ENCODE results near the gene ADGRB2. TPM values are rescaled to one million over a fixed set of nuclear protein-coding genes. Genes with fewer than 3 reads are reported as not detected.
"Not testable (repeated sequence)": the region's sequence is repeated elsewhere in the genome, so short reads cannot be mapped to it uniquely, and the experiment has no call there.

Gene ADGRB2
- total and polyA plus RNA-seq, 9 donors = 12.5 to 21.7 (median 19.0) TPM

- DNase-seq = no peak
- Histone ChIP-seq H3K4me1 (ENCODE audit: control insufficient read depth, insufficient read depth, low read length) (peaks cover 52% of the 10 kb centered on the region), H3K4me3 (ENCODE audit: low read length) (no peak overlapping the region), H3K36me3 (ENCODE audit: control insufficient read depth, insufficient read depth, low read length) (no peaks in the 10 kb centered on the region), H3K27me3 (ENCODE audit: control insufficient read depth, insufficient read depth, low read length) (peaks cover 7% of the 10 kb centered on the region), H3K27ac (ENCODE audit: low read length) (peak overlapping the region; percentile 94), H3K9me3 (replicated peaks; ENCODE audit: control insufficient read depth, low read depth, low read length) (no peaks in the 10 kb centered on the region)
- WGBS (ENCODE audit: insufficient coverage) = 8% methylated on average over 2 of the region's 4 CpGs
These were observed 52.1 kb downstream of the ADGRB2 start for GRCh38 chr1:31712068-31712467.

GRCh38 chr1:31708324-31708723 is 55.8 kb downstream of the ADGRB2 start:
- Histone ChIP-seq H3K36me3 (ENCODE audit: control insufficient read depth, insufficient read depth, low read length) (no peaks in the 10 kb centered on the region), H3K4me3 (ENCODE audit: low read length) (no peak overlapping the region), H3K9me3 (replicated peaks; ENCODE audit: control insufficient read depth, low read depth, low read length) (no peaks in the 10 kb centered on the region), H3K4me1 (ENCODE audit: control insufficient read depth, insufficient read depth, low read length) (peaks cover 50% of the 10 kb centered on the region), H3K27me3 (ENCODE audit: control insufficient read depth, insufficient read depth, low read length) (peaks cover 13% of the 10 kb centered on the region), H3K27ac (ENCODE audit: low read length) (no peak overlapping the region)
- no peak for DNase-seq
- 71% methylated on average over 7 of the region's 11 CpGs for WGBS (ENCODE audit: insufficient coverage)

- H3K4me3 ChIP-seq (ENCODE audit: low read length) = no peak overlapping the region
- H3K36me3 ChIP-seq (ENCODE audit: control insufficient read depth, insufficient read depth, low read length) = no peaks in the 10 kb centered on the region
- H3K9me3 ChIP-seq (replicated peaks; ENCODE audit: control insufficient read depth, low read depth, low read length) = no peaks in the 10 kb centered on the region
- WGBS (ENCODE audit: insufficient coverage) = 39% methylated on average over 5 of the region's 5 CpGs
- H3K27me3 ChIP-seq (ENCODE audit: control insufficient read depth, insufficient read depth, low read length) = peaks cover 14% of the 10 kb centered on the region
- DNase-seq = peak; percentile 71
- peaks cover 50% of the 10 kb centered on the region for H3K4me1 ChIP-seq (ENCODE audit: control insufficient read depth, insufficient read depth, low read length)
- no peak overlapping the region for H3K27ac ChIP-seq (ENCODE audit: low read length)
These were observed 56.4 kb downstream of the ADGRB2 start for GRCh38 chr1:31707711-31708110.

- peaks cover 16% of the 10 kb centered on the region for H3K27me3 ChIP-seq (ENCODE audit: control insufficient read depth, insufficient read depth, low read length)
- DNase-seq; H3K36me3 ChIP-seq (ENCODE audit: control insufficient read depth, insufficient read depth, low read length); H3K4me3 ChIP-seq (ENCODE audit: low read length); H3K9me3 ChIP-seq (replicated peaks; ENCODE audit: control insufficient read depth, low read depth, low read length); H3K27ac ChIP-seq (ENCODE audit: low read length): not testable (repeated sequence)
- WGBS (ENCODE audit: insufficient coverage) = 71% methylated on average over 1 of the region's 4 CpGs
- peaks cover 50% of the 10 kb centered on the region for H3K4me1 ChIP-seq (ENCODE audit: control insufficient read depth, insufficient read depth, low read length)
These were observed 57.0 kb downstream of the ADGRB2 start for GRCh38 chr1:31707059-31707600.

- H3K27me3 ChIP-seq (ENCODE audit: control insufficient read depth, insufficient read depth, low read length) = peaks cover 16% of the 10 kb centered on the region
These were observed 57.6 kb downstream of the ADGRB2 start for GRCh38 chr1:31706384-31707058.

GRCh38 chr1:31705080-31705866 is 58.9 kb downstream of the ADGRB2 start:
- 19% methylated on average over 16 of the region's 23 CpGs for WGBS (ENCODE audit: insufficient coverage)
- peak; percentile 85 for DNase-seq
- peak overlapping the region; percentile 90 for H3K27ac ChIP-seq (ENCODE audit: low read length)
- peaks cover 3% of the 10 kb centered on the region for H3K36me3 ChIP-seq (ENCODE audit: control insufficient read depth, insufficient read depth, low read length)
- no peak overlapping the region for H3K4me3 ChIP-seq (ENCODE audit: low read length)
- H3K27me3 ChIP-seq (ENCODE audit: control insufficient read depth, insufficient read depth, low read length) = peaks cover 16% of the 10 kb centered on the region
- no peaks in the 10 kb centered on the region for H3K9me3 ChIP-seq (replicated peaks; ENCODE audit: control insufficient read depth, low read depth, low read length)
- peaks cover 65% of the 10 kb centered on the region for H3K4me1 ChIP-seq (ENCODE audit: control insufficient read depth, insufficient read depth, low read length)

More at GRCh38 chr1:31706384-31707058, 57.6 kb downstream of the ADGRB2 start:
- no peaks in the 10 kb centered on the region for H3K9me3 ChIP-seq (replicated peaks; ENCODE audit: control insufficient read depth, low read depth, low read length)
- H3K27ac ChIP-seq (ENCODE audit: low read length) = no peak overlapping the region
- no peak overlapping the region for H3K4me3 ChIP-seq (ENCODE audit: low read length)
- WGBS (ENCODE audit: insufficient coverage) = 71% methylated on average over 14 of the region's 15 CpGs
- H3K4me1 ChIP-seq (ENCODE audit: control insufficient read depth, insufficient read depth, low read length) = peaks cover 52% of the 10 kb centered on the region
- no peak for DNase-seq
- no peaks in the 10 kb centered on the region for H3K36me3 ChIP-seq (ENCODE audit: control insufficient read depth, insufficient read depth, low read length)

GRCh38 chr1:31704271-31705079 is 59.7 kb downstream of the ADGRB2 start:
- Histone ChIP-seq H3K27me3 (ENCODE audit: control insufficient read depth, insufficient read depth, low read length) (peaks cover 16% of the 10 kb centered on the region), H3K4me1 (ENCODE audit: control insufficient read depth, insufficient read depth, low read length) (peaks cover 73% of the 10 kb centered on the region), H3K4me3 (ENCODE audit: low read length) (peak overlapping the region; percentile 62), H3K27ac (ENCODE audit: low read length) (peak overlapping the region; percentile 90), H3K9me3 (replicated peaks; ENCODE audit: control insufficient read depth, low read depth, low read length) (no peaks in the 10 kb centered on the region), H3K36me3 (ENCODE audit: control insufficient read depth, insufficient read depth, low read length) (peaks cover 3% of the 10 kb centered on the region)
- DNase-seq = peak; percentile 95
- WGBS (ENCODE audit: insufficient coverage) = 9% methylated on average over 12 of the region's 19 CpGs

GRCh38 chr1:31703431-31704270 is 60.5 kb downstream of the ADGRB2 start, which contains the start of gene COL16A1:
TSS of gene COL16A1 (minus strand) at chr1:31704017. CDS start at chr1:31702193, 1,824 bp downstream.
- peaks cover 7% of the 10 kb centered on the region for H3K36me3 ChIP-seq (ENCODE audit: control insufficient read depth, insufficient read depth, low read length)
- DNase-seq = peak; percentile 95
- H3K9me3 ChIP-seq (replicated peaks; ENCODE audit: control insufficient read depth, low read depth, low read length) = no peaks in the 10 kb centered on the region
- H3K27ac ChIP-seq (ENCODE audit: low read length) = peak within 1 kb of the TSS; percentile 90
- peaks cover 73% of the 10 kb centered on the region for H3K4me1 ChIP-seq (ENCODE audit: control insufficient read depth, insufficient read depth, low read length)
- peaks cover 16% of the 10 kb centered on the region for H3K27me3 ChIP-seq (ENCODE audit: control insufficient read depth, insufficient read depth, low read length)
- peak within 1 kb of the TSS; percentile 62 for H3K4me3 ChIP-seq (ENCODE audit: low read length)
- WGBS (ENCODE audit: insufficient coverage) = 9% methylated on average over 26 of the region's 40 CpGs

- 34% methylated on average over 7 of the region's 8 CpGs for WGBS (ENCODE audit: insufficient coverage)
- Histone ChIP-seq H3K9me3 (replicated peaks; ENCODE audit: control insufficient read depth, low read depth, low read length) (no peaks in the 10 kb centered on the region), H3K36me3 (ENCODE audit: control insufficient read depth, insufficient read depth, low read length) (peaks cover 8% of the 10 kb centered on the region), H3K4me1 (ENCODE audit: control insufficient read depth, insufficient read depth, low read length) (peaks cover 70% of the 10 kb centered on the region), H3K4me3 (ENCODE audit: low read length) (peak overlapping the region; percentile 62), H3K27ac (ENCODE audit: low read length) (peak overlapping the region; percentile 90), H3K27me3 (ENCODE audit: control insufficient read depth, insufficient read depth, low read length) (peaks cover 16% of the 10 kb centered on the region)
- DNase-seq = no peak
These were observed 61.2 kb downstream of the ADGRB2 start for GRCh38 chr1:31702836-31703404.

All from muscle of leg (tissue), 11 donors.